Right lobe of liver (tissue), 6 donors: ENCODE data around the gene ASB2. TPM values are rescaled to one million over a fixed set of nuclear protein-coding genes. Genes with fewer than 3 reads are reported as not detected.
A peak's percentile ranks its signal among the peaks of the same experiment; 100 is the strongest.

ENCODE experiments used
- ATAC-seq, 4 donors: fragments of 200-7000 bp; cut with Tn5 transposase; one replicate each; pipeline ENCODE4 v1.9.1; 2020; ENCODE audit warnings: mild to moderate bottlenecking in 4 of 4, moderate library complexity in 4 of 4
- DNase-seq, 3 donors: peaks; one replicate each; pipeline ENCODE4 v3.0.0-alpha.2; 2020
- H3K27ac ChIP-seq, 3 donors: fragments of 200-600 bp; one replicate each; pipeline ENCODE4 v1.8.0; 2022
- H3K27me3 ChIP-seq, 2 donors: fragments of 200-600 bp; one replicate each; pipeline ENCODE4 v1.8.0; 2022
- H3K36me3 ChIP-seq, 4 donors: fragments of 200-600 bp; sonication (generic) in 1 of 4; one replicate each; pipeline versions ENCODE4 v1.5.1 to v1.8.0; 2017 to 2022; ENCODE audit warnings: control low read depth in 1 of 4
- H3K4me1 ChIP-seq, 4 donors: fragments of 200-600 bp; sonication (generic) in 1 of 4; one replicate each; pipeline versions ENCODE4 v1.5.1 to v1.8.0; 2017 to 2022; ENCODE audit warnings: control low read depth in 1 of 4
- H3K4me3 ChIP-seq, 3 donors: fragments of 200-600 bp; one replicate each; pipeline ENCODE4 v1.8.0; 2022
- H3K9me3 ChIP-seq, 4 donors: fragments of 200-600 bp; sonication (generic) in 1 of 4; one replicate each; pipeline versions ENCODE4 v1.5.1 to v1.8.0; 2017 to 2022; ENCODE audit warnings: control low read depth in 1 of 4
- POLR2A ChIP-seq: fragments of 450-650 bp; IDR thresholded peaks from one replicate; pipeline ENCODE4 v1.6.1; 2017; ENCODE audit warnings: antibody characterized with exemption, mild to moderate bottlenecking
- WGBS: methylation state at CpG from one replicate; pipeline ENCODE4 v1.1.6; 2018; ENCODE audit warnings: low coverage, low lambda C conversion rate; ENCODE audit not compliant: insufficient coverage; ENCODE audit errors: missing lambda C conversion rate; 5-methylcytosine and 5-hydroxymethylcytosine counted together
- intact Hi-C, 2 donors: fragments of 100-400 bp; cut with DNase I; formaldehyde crosslinking; loops; one replicate each; pipeline versions ENCODE4 v1.11.2 to v1.14.1; 2022
- total RNA-seq, 6 experiments: library from RNA; depleted of rRNA in 2 of 6; stranded (reverse); fragments of >200 nt in 2 of 6; fragmentation: NEBNext Ultra II Directional in 3 of 6; extraction: Animal tissue kit (Norgen Biotek cat#: 25700) in 3 of 6; gene quantifications; one replicate each; pipeline versions ENCODE4 v1.1.0 to v1.2.4, GENCODE V29; 2016 to 2023
- TF ChIP-seq, protein P1 (sequence below), 4 donors: fragments of 200-600 bp in 3 of 4; fragments of 450-650 bp in 1 of 4; IDR thresholded peaks; one replicate each; pipeline versions ENCODE4 v1.5.1 to v1.8.0; 2016 to 2022; ENCODE audit warnings: antibody characterized with exemption in 4 of 4, mild to moderate bottlenecking in 2 of 4
- donor health status: DM: no; HTN: yes; CAD: no.
- donor health status: DM: no; HTN: no; CAD: no.
- donor health status: DM: no; HTN: no; CAD: no.
- donor health status: DM: no; HTN: yes; CAD: no.
- donor health status: DM: no; HTN: yes; CAD: no.

Gene ASB2
- total RNA-seq, 6 experiments from 2014 or later = 0.20 to 0.59 (median 0.28) TPM

DNA sequence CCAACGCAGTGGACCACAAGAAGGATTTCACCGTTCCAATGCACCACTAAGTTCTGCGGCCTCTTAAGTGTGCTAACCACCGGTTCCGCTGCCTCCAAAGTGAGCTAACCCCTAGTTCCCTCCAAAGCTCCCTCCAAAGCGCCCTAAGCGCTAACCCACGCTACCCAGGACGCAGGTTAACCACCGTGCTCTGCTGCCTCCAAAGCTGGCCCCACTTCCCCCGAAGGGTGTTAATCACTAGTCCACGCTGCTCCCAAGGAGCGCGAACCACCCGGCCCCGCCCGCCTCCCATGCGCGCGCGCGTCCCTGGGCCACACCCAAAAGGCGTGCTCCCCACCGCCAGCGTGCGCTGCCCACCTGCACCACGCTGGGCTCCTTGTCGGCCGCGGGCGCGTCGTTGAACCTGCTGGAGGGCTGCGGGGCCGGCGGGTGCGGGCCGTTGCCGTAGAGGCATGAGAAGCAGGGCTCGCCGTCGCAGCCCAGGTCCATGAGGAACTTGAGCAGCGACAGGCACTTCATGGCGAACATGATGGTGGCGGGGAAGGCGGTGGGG is 37.5 kb downstream of the ASB2 start:
- no peak for TF ChIP-seq POLR2A
- TF ChIP-seq, protein P1, sequence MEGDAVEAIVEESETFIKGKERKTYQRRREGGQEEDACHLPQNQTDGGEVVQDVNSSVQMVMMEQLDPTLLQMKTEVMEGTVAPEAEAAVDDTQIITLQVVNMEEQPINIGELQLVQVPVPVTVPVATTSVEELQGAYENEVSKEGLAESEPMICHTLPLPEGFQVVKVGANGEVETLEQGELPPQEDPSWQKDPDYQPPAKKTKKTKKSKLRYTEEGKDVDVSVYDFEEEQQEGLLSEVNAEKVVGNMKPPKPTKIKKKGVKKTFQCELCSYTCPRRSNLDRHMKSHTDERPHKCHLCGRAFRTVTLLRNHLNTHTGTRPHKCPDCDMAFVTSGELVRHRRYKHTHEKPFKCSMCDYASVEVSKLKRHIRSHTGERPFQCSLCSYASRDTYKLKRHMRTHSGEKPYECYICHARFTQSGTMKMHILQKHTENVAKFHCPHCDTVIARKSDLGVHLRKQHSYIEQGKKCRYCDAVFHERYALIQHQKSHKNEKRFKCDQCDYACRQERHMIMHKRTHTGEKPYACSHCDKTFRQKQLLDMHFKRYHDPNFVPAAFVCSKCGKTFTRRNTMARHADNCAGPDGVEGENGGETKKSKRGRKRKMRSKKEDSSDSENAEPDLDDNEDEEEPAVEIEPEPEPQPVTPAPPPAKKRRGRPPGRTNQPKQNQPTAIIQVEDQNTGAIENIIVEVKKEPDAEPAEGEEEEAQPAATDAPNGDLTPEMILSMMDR (IDR thresholded peaks at IDR 0.05) = no peak
- no peak for ATAC-seq
- Histone ChIP-seq H3K4me3 (no peak overlapping the region), H3K27ac (no peak overlapping the region), H3K9me3 (no peaks in the 10 kb centered on the region), H3K36me3 (no peaks in the 10 kb centered on the region), H3K27me3 (peaks cover 0 to 11% of the 10 kb centered on the region in 2 donors), H3K4me1 (no peaks in the 10 kb centered on the region)
- peak in 1 of 3 donors; percentile 45 for DNase-seq
- intact Hi-C loops = no loop called here
- 33% methylated on average over 16 of the region's 46 CpGs for WGBS

DNA sequence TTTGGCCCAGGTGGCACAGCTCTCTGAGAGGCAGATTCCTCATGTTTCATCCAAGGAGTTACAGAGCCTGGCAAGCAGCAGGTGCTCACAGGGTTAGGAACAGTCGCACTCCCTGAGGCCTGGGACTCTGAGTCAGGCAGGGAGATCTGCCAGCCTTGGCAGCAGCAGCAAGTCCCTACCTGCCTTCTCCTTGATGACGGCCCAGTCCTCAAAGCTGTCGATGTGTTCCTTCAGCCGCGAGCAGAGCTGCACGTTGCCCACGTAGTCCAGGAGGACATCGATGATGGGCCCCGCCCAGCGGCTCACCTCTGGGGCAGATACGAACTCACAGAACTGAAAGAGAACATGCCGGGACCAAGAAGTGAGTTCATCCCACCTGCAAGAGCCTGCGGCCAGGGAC is 38.9 kb downstream of the ASB2 start:
- Histone ChIP-seq H3K36me3 (no peaks in the 10 kb centered on the region), H3K27ac (no peak overlapping the region), H3K9me3 (no peaks in the 10 kb centered on the region), H3K4me1 (no peaks in the 10 kb centered on the region), H3K27me3 (peaks cover 0 to 11% of the 10 kb centered on the region in 2 donors), H3K4me3 (no peak overlapping the region)
- ATAC-seq (no peak), DNase-seq (no peak)
- 79% methylated on average over 10 of the region's 13 CpGs for WGBS
- intact Hi-C loops = no loop called here
- no peak for TF ChIP-seq POLR2A
- TF ChIP-seq, protein P1 (IDR thresholded peaks at IDR 0.05) = no peak

DNA sequence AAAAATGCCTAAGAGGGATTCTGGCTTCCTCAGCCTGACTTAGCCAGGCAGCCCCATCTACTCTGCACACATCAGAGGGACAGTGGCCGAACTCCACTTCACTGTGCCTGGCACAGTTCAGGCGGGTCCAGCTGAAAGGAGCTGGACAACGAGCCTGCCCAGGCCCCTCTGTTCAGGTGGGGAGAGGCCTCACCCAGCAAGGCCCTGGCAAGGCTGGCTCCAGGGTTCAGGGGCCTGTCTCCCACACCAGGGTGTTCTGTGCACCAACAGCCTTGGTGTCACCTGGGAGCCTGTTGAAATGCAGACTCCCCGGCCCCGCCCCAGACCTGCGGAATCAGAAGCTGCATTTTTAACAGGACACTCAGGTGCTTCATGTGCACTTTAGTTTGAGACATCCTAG is 39.4 kb downstream of the ASB2 start:
- DNase-seq (no peak), ATAC-seq (no peak)
- Histone ChIP-seq H3K4me1 (no peaks in the 10 kb centered on the region), H3K9me3 (no peaks in the 10 kb centered on the region), H3K27me3 (peaks cover 0 to 11% of the 10 kb centered on the region in 2 donors), H3K27ac (no peak overlapping the region), H3K4me3 (no peak overlapping the region), H3K36me3 (no peaks in the 10 kb centered on the region)
- TF ChIP-seq, protein P1 (IDR thresholded peaks at IDR 0.05) = no peak
- TF ChIP-seq POLR2A = no peak
- intact Hi-C loops = no loop called here
- 40% methylated on average over 1 of the region's 6 CpGs for WGBS

DNA sequence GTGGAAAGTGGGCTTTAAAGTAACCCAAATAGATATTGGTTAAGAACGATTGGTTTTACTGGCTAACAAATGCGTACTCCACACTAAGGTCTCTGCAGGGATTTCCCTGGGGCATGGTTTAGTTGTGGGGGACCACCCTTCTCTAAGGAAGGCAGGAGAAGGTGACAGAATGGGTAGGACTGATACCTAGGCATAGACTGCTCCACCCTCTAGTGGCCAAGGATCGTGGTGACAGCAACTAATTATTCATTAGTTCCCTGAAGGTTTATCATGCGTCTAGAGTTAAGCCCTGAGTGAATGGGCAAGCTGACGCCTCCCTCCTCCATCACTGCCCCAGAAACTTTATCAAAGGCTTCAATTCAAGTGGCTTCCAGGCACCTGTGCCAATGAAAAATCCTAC is 40.1 kb downstream of the ASB2 start:
- TF ChIP-seq POLR2A = no peak
- TF ChIP-seq, protein P1 (IDR thresholded peaks at IDR 0.05) = peak; percentile 10 to 37 (median 22)
- ATAC-seq = peak in 3 of 4 donors; percentile 14 to 32 (median 26)
- DNase-seq = no peak
- no peaks in the 10 kb centered on the region for H3K4me1 ChIP-seq
- 19% methylated on average over 5 of the region's 5 CpGs for WGBS
- H3K27ac ChIP-seq = no peak overlapping the region
- no peaks in the 10 kb centered on the region for H3K36me3 ChIP-seq
- H3K4me3 ChIP-seq = no peak overlapping the region
- intact Hi-C loops = no loop called here
- peaks cover 0 to 11% of the 10 kb centered on the region in 2 donors for H3K27me3 ChIP-seq
- no peaks in the 10 kb centered on the region for H3K9me3 ChIP-seq
